NT2/D1 (cell line): ENCODE results near the gene PUS7.
"Not testable (repeated sequence)": the region's sequence is repeated elsewhere in the genome, so short reads cannot be mapped to it uniquely, and the experiment has no call there.

Experiments used
- DNase-seq: peaks from one replicate; pipeline ENCODE4 v3.0.0-alpha.2; 2011; ENCODE audit warnings: low read depth, low spot score
- H3K27me3 ChIP-seq: 2 replicates; pipeline ENCODE4 v1.6.0; 2011; ENCODE audit warnings: mild to moderate bottlenecking; ENCODE audit not compliant: insufficient read length, insufficient read depth
- H3K36me3 ChIP-seq: 2 replicates; pipeline ENCODE4 v1.6.1; 2011; ENCODE audit warnings: mild to moderate bottlenecking, low read length, mixed read lengths; ENCODE audit not compliant: insufficient read depth, insufficient read length
- H3K4me1 ChIP-seq: 2 replicates; pipeline ENCODE4 v1.5.1; 2011; ENCODE audit not compliant: insufficient read depth, insufficient read length
- H3K4me3 ChIP-seq: 2 replicates; pipeline ENCODE4 v1.5.1; 2011; ENCODE audit warnings: low read depth; ENCODE audit not compliant: insufficient read length
- H3K9ac ChIP-seq: 2 replicates; pipeline ENCODE4 v1.6.0; 2011; ENCODE audit warnings: low read depth; ENCODE audit not compliant: insufficient read length
- H3K9me3 ChIP-seq: 2 replicates; pipeline ENCODE4 v1.5.1; 2011; ENCODE audit warnings: mild to moderate bottlenecking, low read length; ENCODE audit not compliant: insufficient read depth
- SUZ12 ChIP-seq: IDR thresholded peaks from 2 replicates; pipeline ENCODE4 v1.6.1; 2011; ENCODE audit not compliant: insufficient read length, insufficient read depth; ENCODE audit errors: extremely low read depth
- YY1 ChIP-seq: IDR thresholded peaks from 2 replicates; pipeline ENCODE4 v1.6.1; 2011; ENCODE audit not compliant: insufficient read length, insufficient read depth
- ZNF274 ChIP-seq: IDR thresholded peaks from 2 replicates; pipeline ENCODE4 v1.6.1; 2011; ENCODE audit warnings: mild to moderate bottlenecking, low read depth, low read length

The PUS7 gene

GRCh38 chr7:105519353-105519752 is 2.7 kb downstream of the PUS7 start:
- no peaks in the 10 kb centered on the region for H3K27me3 ChIP-seq
- no peak overlapping the region for H3K9ac ChIP-seq
- H3K9me3 ChIP-seq: no peaks in the 10 kb centered on the region
- no peak overlapping the region for H3K4me3 ChIP-seq
- H3K4me1 ChIP-seq: peaks cover 3% of the 10 kb centered on the region
- DNase-seq: no peak
- H3K36me3 ChIP-seq: peaks cover 25% of the 10 kb centered on the region
- TF ChIP-seq ZNF274 (no peak), YY1 (no peak), SUZ12 (no peak)

DNA sequence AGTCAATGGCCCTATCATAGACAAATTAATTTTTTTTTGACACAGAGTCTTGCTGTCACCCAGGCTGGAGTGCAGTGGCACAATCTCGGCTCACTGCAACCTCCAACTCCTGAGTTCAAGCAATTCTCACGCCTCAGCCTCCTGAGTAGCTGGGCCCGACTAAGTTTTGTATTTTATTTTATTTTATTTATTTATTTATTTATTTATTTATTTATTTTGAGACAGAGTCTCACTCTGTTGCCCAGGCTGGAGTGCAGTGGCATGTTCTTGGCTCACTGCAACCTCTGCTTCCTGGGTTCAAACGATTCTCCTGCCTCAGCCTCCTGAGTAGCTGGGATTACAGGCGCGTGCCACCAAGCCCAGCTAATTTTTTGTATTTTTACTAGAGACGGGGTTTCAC is 6.5 kb downstream of the PUS7 start:
- DNase-seq, H3K4me1 ChIP-seq, H3K27me3 ChIP-seq, H3K4me3 ChIP-seq, H3K9ac ChIP-seq, H3K9me3 ChIP-seq: not testable (repeated sequence)
- peaks cover 37% of the 10 kb centered on the region for H3K36me3 ChIP-seq

DNA sequence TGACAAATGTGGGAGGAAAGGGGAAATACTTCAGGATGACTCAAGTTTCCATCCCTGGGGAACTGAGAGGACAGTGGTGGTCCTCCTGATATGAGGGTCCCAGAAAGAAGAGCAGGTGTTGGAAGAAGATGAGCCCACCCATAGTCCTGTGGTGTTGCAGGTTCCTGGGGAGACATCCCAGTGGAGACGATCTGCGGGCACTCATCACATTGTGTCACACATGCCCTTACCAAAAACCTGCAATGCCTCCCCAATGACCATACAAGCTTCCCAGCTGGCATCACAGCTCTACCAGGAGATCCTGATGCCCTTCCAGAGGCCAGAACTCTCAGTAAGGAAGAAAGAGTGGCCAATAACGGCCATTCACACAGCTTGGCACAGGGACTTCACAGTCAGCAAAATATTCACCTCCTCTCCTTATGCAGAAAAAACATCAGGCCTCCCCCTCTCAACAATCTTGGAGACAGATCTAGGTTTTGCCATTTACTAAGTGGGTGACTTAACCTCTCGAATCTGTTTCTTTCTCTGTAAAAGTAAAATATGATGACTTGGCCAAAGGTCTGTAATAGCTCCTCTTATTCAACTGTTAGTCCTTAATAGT is 9.0 kb downstream of the PUS7 start:
- Histone ChIP-seq H3K36me3 (peaks cover 34% of the 10 kb centered on the region), H3K9me3 (no peaks in the 10 kb centered on the region), H3K9ac (no peak overlapping the region), H3K27me3 (no peaks in the 10 kb centered on the region), H3K4me1 (no peaks in the 10 kb centered on the region), H3K4me3 (no peak overlapping the region)
- TF ChIP-seq SUZ12 (no peak), YY1 (no peak)
- DNase-seq: no peak

DNA sequence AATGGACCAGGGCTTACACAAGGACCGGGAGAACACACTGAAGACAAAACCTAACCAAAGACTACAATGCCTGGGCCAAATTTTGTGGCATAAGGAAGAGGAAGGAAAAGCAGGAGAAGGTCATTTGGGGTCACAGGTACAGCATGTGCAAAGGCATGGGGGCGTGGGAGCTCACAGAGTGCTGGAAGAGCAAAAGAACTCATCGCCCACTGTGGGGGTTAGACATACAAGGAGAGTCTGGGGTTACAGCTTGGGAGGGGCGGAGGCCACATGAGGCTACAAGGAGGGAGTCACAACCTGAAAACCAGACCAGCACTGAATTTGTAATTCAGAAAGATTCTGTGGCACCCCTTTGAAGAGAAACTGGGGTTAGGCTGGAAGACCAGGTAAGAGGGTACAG is 9.7 kb downstream of the PUS7 start:
- Histone ChIP-seq H3K4me3 (no peak overlapping the region), H3K9ac (no peak overlapping the region), H3K9me3 (no peaks in the 10 kb centered on the region), H3K27me3 (no peaks in the 10 kb centered on the region), H3K4me1 (no peaks in the 10 kb centered on the region), H3K36me3 (peaks cover 34% of the 10 kb centered on the region)
- TF ChIP-seq ZNF274: no peak
- DNase-seq: no peak

DNA sequence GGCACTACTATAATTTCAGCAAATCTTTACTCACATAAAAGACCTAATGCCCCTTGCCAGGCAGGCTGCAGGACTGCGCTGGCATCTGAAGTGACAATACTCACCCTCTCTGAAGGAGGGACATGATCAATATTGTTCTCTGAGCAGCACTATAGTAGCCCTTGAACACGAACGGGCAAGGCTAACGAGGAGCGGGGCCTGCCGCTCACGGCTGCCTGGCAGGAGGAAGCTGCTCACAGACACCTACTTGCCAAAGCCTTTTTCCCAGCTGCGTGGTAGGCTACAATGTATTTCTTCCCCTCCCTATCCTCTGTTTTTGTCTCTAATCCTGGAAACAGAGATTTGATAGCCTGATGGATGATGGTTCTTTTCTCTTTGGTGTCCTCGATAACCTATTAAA is 19.9 kb downstream of the PUS7 start:
- Histone ChIP-seq H3K9me3 (no peaks in the 10 kb centered on the region), H3K27me3 (no peaks in the 10 kb centered on the region), H3K4me3 (no peak overlapping the region), H3K4me1 (no peaks in the 10 kb centered on the region), H3K9ac (no peak overlapping the region), H3K36me3 (peaks cover 79% of the 10 kb centered on the region)
- TF ChIP-seq SUZ12 (no peak), YY1 (no peak)
- no peak for DNase-seq

- no peaks in the 10 kb centered on the region for H3K27me3 ChIP-seq
- TF ChIP-seq ZNF274: no peak
- no peak for TF ChIP-seq YY1
- TF ChIP-seq SUZ12: no peak
- H3K4me1 ChIP-seq: no peaks in the 10 kb centered on the region
- no peak for DNase-seq
- no peak overlapping the region for H3K4me3 ChIP-seq
- H3K36me3 ChIP-seq: peaks cover 52% of the 10 kb centered on the region
- no peaks in the 10 kb centered on the region for H3K9me3 ChIP-seq
- no peak overlapping the region for H3K9ac ChIP-seq
Measured at GRCh38 chr7:105497016-105497415, 25.1 kb downstream of the PUS7 start.

DNA sequence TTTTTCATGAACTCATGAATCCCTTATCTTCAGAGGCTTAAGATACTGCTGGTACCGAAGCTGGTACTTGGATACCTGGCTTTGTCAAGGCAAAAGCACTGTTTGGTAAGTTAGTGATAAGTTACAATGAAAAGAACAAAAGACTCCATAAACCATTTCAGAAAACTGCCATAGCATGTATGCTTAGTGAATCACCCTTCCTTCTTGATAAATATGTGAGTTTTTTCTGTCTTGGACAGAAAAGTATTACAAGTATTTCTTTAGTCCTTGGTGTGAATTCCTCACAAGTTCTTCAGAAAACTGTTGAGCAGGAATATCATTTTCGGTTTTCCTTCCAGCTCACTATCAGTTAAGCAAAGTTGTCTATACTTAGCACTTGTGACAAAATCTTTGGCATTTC is 25.6 kb downstream of the PUS7 start:
- DNase-seq: no peak

DNA sequence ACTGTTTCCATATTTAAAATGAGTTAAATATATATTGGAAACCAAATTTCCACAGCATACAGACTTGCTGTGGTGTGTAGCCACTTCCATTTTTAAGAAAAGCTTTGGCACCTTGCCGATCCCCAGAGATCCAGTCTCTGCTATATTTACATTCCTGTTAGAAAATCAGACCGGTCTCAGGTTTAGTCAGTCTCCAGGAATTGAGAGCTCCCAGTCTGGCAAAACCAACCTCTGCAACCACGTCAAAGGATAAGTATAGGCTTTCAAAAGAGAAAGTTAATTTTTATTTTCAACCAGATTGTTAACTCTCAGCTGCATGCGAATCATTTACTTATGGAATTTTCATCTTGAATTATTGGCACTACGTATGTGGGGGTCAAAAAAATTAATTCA is 28.2 kb downstream of the PUS7 start:
- no peak for DNase-seq
- no peak for TF ChIP-seq SUZ12
- no peak for TF ChIP-seq YY1
- no peak for TF ChIP-seq ZNF274
- peaks cover 27% of the 10 kb centered on the region for H3K36me3 ChIP-seq

More for the DNA sequence above, 25.6 kb downstream of the PUS7 start:
- Histone ChIP-seq H3K36me3 (peaks cover 49% of the 10 kb centered on the region), H3K9ac (no peak overlapping the region), H3K9me3 (no peaks in the 10 kb centered on the region), H3K4me1 (no peaks in the 10 kb centered on the region), H3K4me3 (no peak overlapping the region), H3K27me3 (no peaks in the 10 kb centered on the region)
- TF ChIP-seq SUZ12: no peak
- no peak for TF ChIP-seq ZNF274
- TF ChIP-seq YY1: no peak

More for the DNA sequence above, 28.2 kb downstream of the PUS7 start:
- Histone ChIP-seq H3K9me3 (no peaks in the 10 kb centered on the region), H3K9ac (no peak overlapping the region), H3K27me3 (no peaks in the 10 kb centered on the region), H3K4me3 (no peak overlapping the region), H3K4me1 (no peaks in the 10 kb centered on the region)
